ENCODE measurements around the gene KLK12. TPM values are rescaled to one million over a fixed set of nuclear protein-coding genes. Genes with fewer than 3 reads are reported as not detected.

The KLK12 gene
- total and polyA plus RNA-seq, 2 of the 13 experiments (the other 11 are each of a cell fraction or from before 2014, with no cell fraction given), result not detected

DNA sequence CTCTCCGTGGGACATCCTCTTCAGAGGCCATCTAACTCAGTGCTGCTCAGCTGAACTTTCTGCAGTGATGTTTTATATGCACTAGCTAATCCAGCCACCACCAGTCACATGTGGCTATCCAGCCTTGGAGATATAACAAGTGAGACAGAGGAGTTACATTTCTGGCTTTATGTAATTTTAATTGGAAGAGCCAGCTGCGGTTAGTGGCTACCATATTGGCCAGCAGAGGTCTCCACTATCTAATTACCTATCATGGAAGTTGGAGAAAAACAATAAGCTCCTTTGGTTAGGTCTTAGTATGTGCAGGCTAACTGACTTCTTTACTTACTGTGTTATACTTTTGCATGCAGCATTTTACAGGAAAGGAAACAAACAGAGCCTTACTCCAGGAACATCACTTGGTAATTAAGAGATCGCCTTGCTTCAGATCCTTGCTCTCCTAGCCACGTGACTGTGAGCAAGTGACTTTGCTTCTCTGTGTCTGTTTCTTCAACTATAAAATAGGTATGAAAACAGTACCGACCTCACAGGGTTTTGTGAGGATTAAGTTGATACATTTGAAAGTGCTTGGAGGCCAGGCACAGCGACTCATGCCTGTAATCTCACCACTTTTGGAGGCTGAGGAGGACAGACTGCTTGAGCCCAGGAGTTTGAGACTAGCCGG lies 13.7 kb downstream of the KLK12 start (continued):
- TF ChIP-seq, protein P1, sequence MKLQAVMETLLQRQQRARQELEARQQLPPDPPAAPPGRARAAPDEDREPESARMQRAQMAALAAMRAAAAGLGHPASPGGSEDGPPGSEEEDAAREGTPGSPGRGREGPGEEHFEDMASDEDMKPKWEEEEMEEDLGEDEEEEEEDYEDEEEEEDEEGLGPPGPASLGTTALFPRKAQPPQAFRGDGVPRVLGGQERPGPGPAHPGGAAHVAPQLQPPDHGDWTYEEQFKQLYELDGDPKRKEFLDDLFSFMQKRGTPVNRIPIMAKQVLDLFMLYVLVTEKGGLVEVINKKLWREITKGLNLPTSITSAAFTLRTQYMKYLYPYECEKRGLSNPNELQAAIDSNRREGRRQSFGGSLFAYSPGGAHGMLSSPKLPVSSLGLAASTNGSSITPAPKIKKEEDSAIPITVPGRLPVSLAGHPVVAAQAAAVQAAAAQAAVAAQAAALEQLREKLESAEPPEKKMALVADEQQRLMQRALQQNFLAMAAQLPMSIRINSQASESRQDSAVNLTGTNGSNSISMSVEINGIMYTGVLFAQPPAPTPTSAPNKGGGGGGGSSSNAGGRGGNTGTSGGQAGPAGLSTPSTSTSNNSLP (IDR thresholded peaks at IDR 0.05; ENCODE audit: low read depth, low read length), result 0 out of 2 replicates have a peak, but pooled peaks have one; percentile 49
- no peak for TF ChIP-seq ZNF33B (CRISPR knock-in tag; IDR thresholded peaks at IDR 0.05)
- TF ChIP-seq, protein P2, sequence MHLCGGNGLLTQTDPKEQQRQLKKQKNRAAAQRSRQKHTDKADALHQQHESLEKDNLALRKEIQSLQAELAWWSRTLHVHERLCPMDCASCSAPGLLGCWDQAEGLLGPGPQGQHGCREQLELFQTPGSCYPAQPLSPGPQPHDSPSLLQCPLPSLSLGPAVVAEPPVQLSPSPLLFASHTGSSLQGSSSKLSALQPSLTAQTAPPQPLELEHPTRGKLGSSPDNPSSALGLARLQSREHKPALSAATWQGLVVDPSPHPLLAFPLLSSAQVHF (CRISPR knock-in tag; IDR thresholded peaks at IDR 0.05), result no peak
- no peak for TF ChIP-seq POGZ (CRISPR knock-in tag; IDR thresholded peaks at IDR 0.05)
- no peak for TF ChIP-seq MED8 (CRISPR knock-in tag; IDR thresholded peaks at IDR 0.05; ENCODE audit: insufficient replicate concordance)
- TF ChIP-seq IRX3 (CRISPR knock-in tag; IDR thresholded peaks at IDR 0.05; ENCODE audit: borderline replicate concordance, low read depth), result no peak
- no peak for TF ChIP-seq ZNF552 (CRISPR knock-in tag; IDR thresholded peaks at IDR 0.05; ENCODE audit: borderline replicate concordance)
- TF ChIP-seq, protein P3, sequence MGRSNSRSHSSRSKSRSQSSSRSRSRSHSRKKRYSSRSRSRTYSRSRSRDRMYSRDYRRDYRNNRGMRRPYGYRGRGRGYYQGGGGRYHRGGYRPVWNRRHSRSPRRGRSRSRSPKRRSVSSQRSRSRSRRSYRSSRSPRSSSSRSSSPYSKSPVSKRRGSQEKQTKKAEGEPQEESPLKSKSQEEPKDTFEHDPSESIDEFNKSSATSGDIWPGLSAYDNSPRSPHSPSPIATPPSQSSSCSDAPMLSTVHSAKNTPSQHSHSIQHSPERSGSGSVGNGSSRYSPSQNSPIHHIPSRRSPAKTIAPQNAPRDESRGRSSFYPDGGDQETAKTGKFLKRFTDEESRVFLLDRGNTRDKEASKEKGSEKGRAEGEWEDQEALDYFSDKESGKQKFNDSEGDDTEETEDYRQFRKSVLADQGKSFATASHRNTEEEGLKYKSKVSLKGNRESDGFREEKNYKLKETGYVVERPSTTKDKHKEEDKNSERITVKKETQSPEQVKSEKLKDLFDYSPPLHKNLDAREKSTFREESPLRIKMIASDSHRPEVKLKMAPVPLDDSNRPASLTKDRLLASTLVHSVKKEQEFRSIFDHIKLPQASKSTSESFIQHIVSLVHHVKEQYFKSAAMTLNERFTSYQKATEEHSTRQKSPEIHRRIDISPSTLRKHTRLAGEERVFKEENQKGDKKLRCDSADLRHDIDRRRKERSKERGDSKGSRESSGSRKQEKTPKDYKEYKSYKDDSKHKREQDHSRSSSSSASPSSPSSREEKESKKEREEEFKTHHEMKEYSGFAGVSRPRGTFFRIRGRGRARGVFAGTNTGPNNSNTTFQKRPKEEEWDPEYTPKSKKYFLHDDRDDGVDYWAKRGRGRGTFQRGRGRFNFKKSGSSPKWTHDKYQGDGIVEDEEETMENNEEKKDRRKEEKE (IDR thresholded peaks at IDR 0.05), result no peak
- TF ChIP-seq ZFP36 (IDR thresholded peaks at IDR 0.05; ENCODE audit: borderline replicate concordance, low read depth, low read length, partially characterized antibody), result no peak
- TF ChIP-seq TAF1 (CRISPR knock-in tag; IDR thresholded peaks at IDR 0.05), result no peak
- no peak for TF ChIP-seq HCFC1 (IDR thresholded peaks at IDR 0.05; ENCODE audit: low read depth, low read length)
- TF ChIP-seq SKI (IDR thresholded peaks at IDR 0.05; ENCODE audit: partially characterized antibody), result no peak
- no peak for TF ChIP-seq FOXA1 (IDR thresholded peaks at IDR 0.05)
- TF ChIP-seq FOXA1 (CRISPR knock-in tag; IDR thresholded peaks at IDR 0.05), result no peak
- TF ChIP-seq ZNF12 (CRISPR knock-in tag; IDR thresholded peaks at IDR 0.05), result 0 out of 2 replicates have a peak, but pooled peaks have one; percentile 26
- TF ChIP-seq STAG1 (CRISPR knock-in tag; IDR thresholded peaks at IDR 0.05), result peak; percentile 35
- no peak for TF ChIP-seq JUN (CRISPR knock-in tag; IDR thresholded peaks at IDR 0.05)
- TF ChIP-seq CREB1 (IDR thresholded peaks at IDR 0.05), result no peak
- no peak for TF ChIP-seq CREB1 (CRISPR knock-in tag; IDR thresholded peaks at IDR 0.05)
- no peak for TF ChIP-seq ZNF143 (CRISPR knock-in tag; IDR thresholded peaks at IDR 0.05)
- TF ChIP-seq RFXAP (CRISPR knock-in tag; IDR thresholded peaks at IDR 0.05; ENCODE audit: borderline replicate concordance), result no peak
- TF ChIP-seq ZNF431 (CRISPR knock-in tag; IDR thresholded peaks at IDR 0.05; ENCODE audit: borderline replicate concordance, low read depth), result no peak
- no peak for TF ChIP-seq SMAD3 (CRISPR knock-in tag; IDR thresholded peaks at IDR 0.05)
- no peak for TF ChIP-seq DPF2 (CRISPR knock-in tag; IDR thresholded peaks at IDR 0.05; ENCODE audit: borderline replicate concordance, low read depth)
- no peak for TF ChIP-seq GABPA (IDR thresholded peaks at IDR 0.05; ENCODE audit: low read depth, low read length)
- no peak for TF ChIP-seq GABPA (CRISPR knock-in tag; IDR thresholded peaks at IDR 0.05; ENCODE audit: low read depth)

Measured in HepG2 (cell line).